ENCODE results near the gene RBM45. TPM values are rescaled to one million over a fixed set of nuclear protein-coding genes. Genes with fewer than 3 reads are reported as not detected.

Gene RBM45
- polyA plus RNA-seq, 1 experiment, result 5.4 TPM

DNA sequence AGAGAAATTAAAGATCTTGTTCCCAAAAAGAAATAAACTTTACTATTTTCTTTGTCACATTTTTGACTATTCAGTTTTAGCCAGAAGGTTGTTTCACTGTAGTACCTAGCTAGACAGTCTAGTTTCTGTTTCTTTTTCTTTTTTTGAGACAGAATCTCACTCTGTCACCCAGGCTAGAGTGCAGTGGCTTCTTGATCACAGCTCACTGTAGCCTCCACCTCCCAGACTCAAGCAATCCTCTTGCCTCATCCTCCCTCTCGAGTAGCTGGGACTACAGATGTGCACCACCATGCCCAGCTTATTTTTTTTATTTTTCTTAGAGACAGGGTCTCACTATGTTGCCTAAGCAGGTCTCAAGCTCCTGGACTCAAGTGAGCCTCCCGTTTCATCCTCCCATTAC lies 2.2 kb downstream of the RBM45 start:
- POLR2A ChIA-PET, result no interaction called here
- TF ChIP-seq, protein P1, sequence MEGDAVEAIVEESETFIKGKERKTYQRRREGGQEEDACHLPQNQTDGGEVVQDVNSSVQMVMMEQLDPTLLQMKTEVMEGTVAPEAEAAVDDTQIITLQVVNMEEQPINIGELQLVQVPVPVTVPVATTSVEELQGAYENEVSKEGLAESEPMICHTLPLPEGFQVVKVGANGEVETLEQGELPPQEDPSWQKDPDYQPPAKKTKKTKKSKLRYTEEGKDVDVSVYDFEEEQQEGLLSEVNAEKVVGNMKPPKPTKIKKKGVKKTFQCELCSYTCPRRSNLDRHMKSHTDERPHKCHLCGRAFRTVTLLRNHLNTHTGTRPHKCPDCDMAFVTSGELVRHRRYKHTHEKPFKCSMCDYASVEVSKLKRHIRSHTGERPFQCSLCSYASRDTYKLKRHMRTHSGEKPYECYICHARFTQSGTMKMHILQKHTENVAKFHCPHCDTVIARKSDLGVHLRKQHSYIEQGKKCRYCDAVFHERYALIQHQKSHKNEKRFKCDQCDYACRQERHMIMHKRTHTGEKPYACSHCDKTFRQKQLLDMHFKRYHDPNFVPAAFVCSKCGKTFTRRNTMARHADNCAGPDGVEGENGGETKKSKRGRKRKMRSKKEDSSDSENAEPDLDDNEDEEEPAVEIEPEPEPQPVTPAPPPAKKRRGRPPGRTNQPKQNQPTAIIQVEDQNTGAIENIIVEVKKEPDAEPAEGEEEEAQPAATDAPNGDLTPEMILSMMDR (IDR thresholded peaks at IDR 0.05; ENCODE audit: insufficient read depth, low read depth, low read length), result no peak
- no peak for DNase-seq (ENCODE audit: low read depth)
- no peak overlapping the region for H3K4me3 ChIP-seq (ENCODE audit: low read depth, low read length)
- peaks cover 2% of the 10 kb centered on the region; the same call in 1 of the 2 replicates for H3K36me3 ChIP-seq (ENCODE audit: control insufficient read depth, insufficient read depth, low read length)
- no peaks in the 10 kb centered on the region for H3K27me3 ChIP-seq (ENCODE audit: control insufficient read depth, insufficient read depth, low read length)
- CTCF ChIA-PET, result interaction anchor here (0.9 to 1.1 kb wide), 2 partner anchors 10 to 300 kb away, joined by 4 to 7 read pairs; no protein-coding TSS in a partner anchor

DNA sequence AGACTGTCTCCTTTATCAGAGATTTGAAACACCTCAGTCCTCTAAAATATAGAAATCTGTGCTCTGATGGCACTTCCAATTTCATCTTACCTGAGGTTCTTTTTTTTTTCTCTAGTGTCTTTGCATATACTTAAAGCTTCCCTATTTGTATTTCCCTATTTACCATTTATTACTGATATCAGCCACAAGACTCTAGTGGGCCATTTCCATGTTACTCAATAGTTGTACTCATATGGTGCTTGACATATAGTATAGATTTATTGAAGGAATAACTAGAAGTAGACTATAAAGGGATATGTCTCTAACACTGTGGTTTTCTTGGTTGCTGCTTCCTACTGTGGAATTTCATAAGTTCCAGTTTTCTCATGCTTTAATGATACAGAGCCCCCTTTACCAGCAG lies 3.0 kb downstream of the RBM45 start:
- TF ChIP-seq, protein P1 (IDR thresholded peaks at IDR 0.05; ENCODE audit: insufficient read depth, low read depth, low read length), result no peak
- DNase-seq (ENCODE audit: low read depth), result no peak
- CTCF ChIA-PET, result interaction anchor here (1.1 kb wide), 1 partner anchor 10 kb away, joined by 7 read pairs; no protein-coding TSS in a partner anchor
- POLR2A ChIA-PET, result no interaction called here
- no peak overlapping the region for H3K4me3 ChIP-seq (ENCODE audit: low read depth, low read length)
- H3K27me3 ChIP-seq (ENCODE audit: control insufficient read depth, insufficient read depth, low read length), result no peaks in the 10 kb centered on the region
- peaks cover 2% of the 10 kb centered on the region; the same call in 1 of the 2 replicates for H3K36me3 ChIP-seq (ENCODE audit: control insufficient read depth, insufficient read depth, low read length)

DNA sequence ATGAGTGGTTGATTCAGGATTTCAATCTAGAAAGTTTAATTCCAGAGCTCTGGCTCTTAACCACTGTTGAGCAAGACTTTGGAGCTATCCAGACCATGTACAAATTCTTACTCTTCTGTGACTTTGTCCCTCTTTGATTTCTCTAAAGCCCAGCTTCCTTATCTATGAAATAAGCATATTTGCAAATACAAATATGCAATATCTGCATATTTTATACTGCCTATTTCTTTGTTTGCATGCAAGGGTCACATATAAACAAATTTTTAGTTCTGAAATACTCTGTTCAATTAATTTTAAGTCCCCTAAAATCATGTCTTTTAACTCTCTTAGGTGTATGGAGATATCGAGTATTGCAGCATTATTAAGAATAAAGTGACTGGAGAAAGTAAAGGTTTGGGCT lies 5.5 kb downstream of the RBM45 start:
- TF ChIP-seq, protein P1 (IDR thresholded peaks at IDR 0.05; ENCODE audit: insufficient read depth, low read depth, low read length), result no peak
- DNase-seq (ENCODE audit: low read depth), result no peak
- peaks cover 4% of the 10 kb centered on the region for H3K36me3 ChIP-seq (ENCODE audit: control insufficient read depth, insufficient read depth, low read length)
- ChIA-PET CTCF (interaction anchor here (2.1 kb wide), 1 partner anchor 14 kb away, joined by 10 read pairs; no protein-coding TSS in a partner anchor), POLR2A (no interaction called here)
- no peaks in the 10 kb centered on the region for H3K27me3 ChIP-seq (ENCODE audit: control insufficient read depth, insufficient read depth, low read length)
- no peak overlapping the region for H3K4me3 ChIP-seq (ENCODE audit: low read depth, low read length)

DNA sequence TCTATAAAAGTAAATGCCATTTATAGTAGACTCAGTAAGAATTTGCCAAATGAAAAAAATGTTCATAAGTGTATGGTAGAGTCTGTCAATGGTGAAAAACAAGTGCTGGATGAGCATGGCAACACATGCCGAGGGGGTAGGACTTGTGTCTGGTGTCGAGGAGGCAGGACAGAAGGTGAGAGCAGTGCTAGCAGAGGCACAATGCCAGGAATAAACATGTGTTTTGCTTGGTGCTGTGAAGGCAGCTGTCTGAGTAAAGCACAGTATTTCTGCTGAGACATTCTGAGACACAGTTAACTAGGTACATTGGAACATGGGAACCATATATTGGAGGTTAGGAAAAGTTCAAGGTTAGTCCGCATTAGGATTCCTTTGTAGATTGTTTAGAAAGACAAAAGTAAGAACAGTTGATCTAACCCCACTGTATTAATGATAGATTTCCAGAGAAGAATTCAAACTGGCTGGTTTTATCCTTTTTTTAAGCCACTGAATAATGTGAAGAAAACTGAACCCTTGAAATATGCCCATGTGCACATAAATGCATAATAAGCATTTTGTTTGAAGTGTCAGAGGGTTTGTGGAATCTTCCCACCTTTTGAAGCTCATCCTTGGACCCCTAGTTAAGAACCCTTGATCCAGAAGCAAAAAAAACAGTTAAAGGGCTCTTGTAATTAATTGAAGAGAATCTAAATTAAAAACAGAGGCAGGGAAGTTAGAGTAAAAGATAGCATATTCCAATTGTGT lies 7.1 kb downstream of the RBM45 start:
- POLR2A ChIA-PET, result no interaction called here
- no peak for DNase-seq (ENCODE audit: low read depth)
- CTCF ChIA-PET, result interaction anchor here (0.9 to 2.7 kb wide), 4 partner anchors 13 to 299 kb away, joined by 3 to 9 read pairs (median 3); no protein-coding TSS in a partner anchor

DNA sequence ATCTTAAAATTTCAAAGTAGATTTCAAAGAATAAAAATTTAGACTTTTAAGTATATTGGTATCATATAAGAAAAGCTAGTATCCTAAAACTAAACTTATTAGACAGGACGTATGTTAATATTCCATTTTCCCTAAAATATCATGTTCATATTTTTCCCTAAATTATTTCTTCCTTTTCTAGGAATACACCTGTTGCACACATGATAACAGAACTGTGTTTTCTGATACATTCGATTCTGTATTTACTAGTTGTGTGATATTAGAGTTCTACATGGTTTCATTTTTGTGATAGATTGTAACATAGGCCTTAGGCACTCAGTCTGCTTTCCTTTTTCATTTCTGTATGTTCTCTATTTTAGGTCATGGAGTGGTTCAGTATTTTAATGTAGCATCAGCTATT lies 10.9 kb downstream of the RBM45 start:
- Histone ChIP-seq H3K36me3 (ENCODE audit: control insufficient read depth, insufficient read depth, low read length) (peaks cover 6% of the 10 kb centered on the region), H3K27me3 (ENCODE audit: control insufficient read depth, insufficient read depth, low read length) (no peaks in the 10 kb centered on the region), H3K4me3 (ENCODE audit: low read depth, low read length) (no peak overlapping the region)
- POLR2A ChIA-PET, result no interaction called here
- CTCF ChIA-PET, result interaction anchor here (1.5 kb wide), 1 partner anchor 291 kb away, joined by 9 read pairs; no protein-coding TSS in a partner anchor
- TF ChIP-seq, protein P1 (IDR thresholded peaks at IDR 0.05; ENCODE audit: insufficient read depth, low read depth, low read length), result no peak
- no peak for DNase-seq (ENCODE audit: low read depth)

More for the DNA sequence above, 7.1 kb downstream of the RBM45 start:
- TF ChIP-seq, protein P1 (IDR thresholded peaks at IDR 0.05; ENCODE audit: insufficient read depth, low read depth, low read length), result no peak
- Histone ChIP-seq H3K27me3 (ENCODE audit: control insufficient read depth, insufficient read depth, low read length) (no peaks in the 10 kb centered on the region), H3K36me3 (ENCODE audit: control insufficient read depth, insufficient read depth, low read length) (peaks cover 4% of the 10 kb centered on the region), H3K4me3 (ENCODE audit: low read depth, low read length) (no peak overlapping the region)
